ENCODE results near the gene ACKR4.
"Not testable (repeated sequence)": the region's sequence is repeated elsewhere in the genome, so short reads cannot be mapped to it uniquely, and the experiment has no call there.

Gene ACKR4

GRCh38 chr3:132596816-132597433 lies at the start of gene ACKR4:
Gene ACKR4 (plus strand): TSS chr3:132597270. CDS start chr3:132600398, 3,128 bp downstream.
- DNase-seq: peak; percentile 41
- in situ Hi-C loops (cut with HindIII; ENCODE audit: low pct_ligation_motif_present, low pct_unique_long_range_greater_than_20kb, low sequenced_read_pairs): no loop called here

GRCh38 chr3:132549169-132549568 lies 47.9 kb upstream of the ACKR4 start:
- no peak for DNase-seq
- in situ Hi-C loops (cut with HindIII; ENCODE audit: low pct_ligation_motif_present, low pct_unique_long_range_greater_than_20kb, low sequenced_read_pairs): loop anchor here (25.0 kb wide), 1 partner anchor 88 kb away; no protein-coding TSS in a partner anchor

DNA sequence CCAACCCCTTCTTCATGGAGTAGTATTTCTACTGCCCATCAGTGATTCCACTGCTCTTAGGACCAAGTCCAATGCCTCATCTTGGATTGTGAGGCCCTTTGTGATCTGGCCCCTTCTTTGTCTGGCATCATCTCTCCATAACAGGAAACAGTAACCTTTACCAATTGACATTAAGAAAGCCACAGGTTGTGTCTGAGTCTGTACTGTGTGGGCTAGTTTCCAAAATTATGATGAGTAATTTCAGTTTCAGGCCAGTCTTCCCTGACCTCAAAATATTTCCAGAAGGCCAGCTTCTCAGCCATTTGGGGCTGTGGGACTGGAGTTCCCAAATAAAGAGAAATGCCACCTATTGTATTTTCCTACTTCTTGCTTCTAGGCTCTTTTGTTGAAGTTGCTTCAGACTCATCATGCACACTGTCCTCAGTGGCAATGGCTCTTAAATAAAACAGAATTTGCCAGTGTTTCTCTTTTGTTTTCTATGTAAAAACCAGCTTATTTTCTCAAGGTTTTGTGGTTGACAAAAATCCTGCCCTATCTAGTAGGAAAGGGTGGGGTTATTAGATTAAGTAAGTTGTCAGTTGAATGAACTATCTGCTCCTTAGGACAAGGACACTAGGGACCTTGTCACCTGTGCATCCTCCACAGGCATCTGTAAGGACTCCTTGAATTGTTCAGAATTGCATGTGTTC lies 47.0 kb upstream of the ACKR4 start:
- DNase-seq: no peak
- in situ Hi-C loops (cut with HindIII; ENCODE audit: low pct_ligation_motif_present, low pct_unique_long_range_greater_than_20kb, low sequenced_read_pairs): loop anchor here (25.0 kb wide), 1 partner anchor 87 kb away; no protein-coding TSS in a partner anchor

- DNase-seq: no peak
- in situ Hi-C loops (cut with HindIII; ENCODE audit: low pct_ligation_motif_present, low pct_unique_long_range_greater_than_20kb, low sequenced_read_pairs): no loop called here
These were observed 46.3 kb upstream of the ACKR4 start for GRCh38 chr3:132550579-132551305.

GRCh38 chr3:132553826-132554225 lies 43.2 kb upstream of the ACKR4 start:
- DNase-seq: no peak
- in situ Hi-C loops (cut with HindIII; ENCODE audit: low pct_ligation_motif_present, low pct_unique_long_range_greater_than_20kb, low sequenced_read_pairs): no loop called here

DNA sequence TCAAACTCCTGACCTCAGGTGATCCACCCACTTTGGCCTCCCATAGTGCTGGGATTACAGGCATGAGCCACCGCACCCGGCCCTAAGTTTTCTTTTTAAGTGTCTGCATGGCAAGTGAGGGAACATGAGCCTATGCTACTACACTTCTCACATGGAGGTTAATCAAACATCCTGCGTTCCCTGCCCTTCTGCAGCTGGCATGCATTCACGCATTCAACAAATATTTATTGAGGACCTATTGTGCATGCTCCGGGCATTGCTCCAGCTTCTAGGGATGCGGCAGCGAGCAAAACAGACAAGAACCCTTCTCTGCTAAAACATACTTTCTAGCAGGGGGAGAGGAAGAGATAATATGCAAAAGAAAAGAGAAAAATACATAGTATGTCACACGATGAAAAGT lies 42.6 kb upstream of the ACKR4 start:
- no peak for DNase-seq
- in situ Hi-C loops (cut with HindIII; ENCODE audit: low pct_ligation_motif_present, low pct_unique_long_range_greater_than_20kb, low sequenced_read_pairs): no loop called here

GRCh38 chr3:132555306-132556035 lies 41.6 kb upstream of the ACKR4 start:
- DNase-seq: no peak
- in situ Hi-C loops (cut with HindIII; ENCODE audit: low pct_ligation_motif_present, low pct_unique_long_range_greater_than_20kb, low sequenced_read_pairs): no loop called here

- DNase-seq; in situ Hi-C loops (cut with HindIII; ENCODE audit: low pct_ligation_motif_present, low pct_unique_long_range_greater_than_20kb, low sequenced_read_pairs): not testable (repeated sequence)
These were observed 41.1 kb upstream of the ACKR4 start for GRCh38 chr3:132556036-132556386.

GRCh38 chr3:132556508-132557159 lies 40.4 kb upstream of the ACKR4 start:
- no peak for DNase-seq
- in situ Hi-C loops (cut with HindIII; ENCODE audit: low pct_ligation_motif_present, low pct_unique_long_range_greater_than_20kb, low sequenced_read_pairs): no loop called here

- no peak for DNase-seq
- in situ Hi-C loops (cut with HindIII; ENCODE audit: low pct_ligation_motif_present, low pct_unique_long_range_greater_than_20kb, low sequenced_read_pairs): no loop called here
These were observed 36.1 kb upstream of the ACKR4 start for GRCh38 chr3:132561003-132561402.

- in situ Hi-C loops (cut with HindIII; ENCODE audit: low pct_ligation_motif_present, low pct_unique_long_range_greater_than_20kb, low sequenced_read_pairs): no loop called here
- no peak for DNase-seq
These were observed 33.5 kb upstream of the ACKR4 start for GRCh38 chr3:132563420-132564069.

DNA sequence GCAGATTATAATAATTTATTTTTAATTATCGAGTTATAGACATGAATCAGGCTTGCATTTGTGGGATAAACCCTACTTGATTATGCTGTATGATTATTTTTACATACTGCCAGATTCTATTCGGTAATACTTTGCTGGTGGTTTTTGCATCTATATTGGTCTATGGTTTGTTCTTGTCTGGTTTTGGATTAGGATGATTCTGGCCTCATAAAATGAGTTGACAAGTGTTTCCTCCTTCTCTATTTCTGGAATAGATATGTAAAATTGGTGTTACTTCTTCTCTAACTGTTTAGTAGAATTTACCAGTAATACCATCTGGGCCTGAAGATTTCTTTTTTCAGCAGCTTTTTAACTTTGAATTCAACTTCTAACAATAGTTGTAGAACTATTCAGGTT lies 33.0 kb upstream of the ACKR4 start:
- in situ Hi-C loops (cut with HindIII; ENCODE audit: low pct_ligation_motif_present, low pct_unique_long_range_greater_than_20kb, low sequenced_read_pairs): no loop called here
- no peak for DNase-seq

DNA sequence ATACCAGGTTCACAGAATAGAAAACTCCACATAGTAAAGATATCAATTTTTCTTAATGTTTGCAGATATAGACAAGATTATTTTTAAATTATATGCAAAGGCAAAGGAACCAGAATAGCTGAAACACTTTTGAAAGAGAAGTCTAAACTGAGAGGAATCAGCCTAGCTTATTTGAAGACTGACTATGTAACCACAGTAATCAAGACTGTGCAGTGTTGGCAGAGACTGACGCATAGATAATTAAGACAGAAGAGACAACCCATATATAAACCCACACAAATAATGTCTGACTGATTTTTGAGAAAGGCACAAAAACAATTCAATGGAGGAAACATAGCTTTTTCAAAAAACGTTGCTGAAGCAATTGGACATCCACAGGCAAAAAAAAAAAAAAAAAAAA lies 28.6 kb upstream of the ACKR4 start:
- no peak for DNase-seq
- in situ Hi-C loops (cut with HindIII; ENCODE audit: low pct_ligation_motif_present, low pct_unique_long_range_greater_than_20kb, low sequenced_read_pairs): no loop called here

- in situ Hi-C loops (cut with HindIII; ENCODE audit: low pct_ligation_motif_present, low pct_unique_long_range_greater_than_20kb, low sequenced_read_pairs): no loop called here
These were observed 27.9 kb upstream of the ACKR4 start for GRCh38 chr3:132569153-132569552.

GRCh38 chr3:132569580-132569979 lies 27.5 kb upstream of the ACKR4 start:
- DNase-seq: no peak
- in situ Hi-C loops (cut with HindIII; ENCODE audit: low pct_ligation_motif_present, low pct_unique_long_range_greater_than_20kb, low sequenced_read_pairs): no loop called here

More at GRCh38 chr3:132569153-132569552, 27.9 kb upstream of the ACKR4 start:
- no peak for DNase-seq

DNA sequence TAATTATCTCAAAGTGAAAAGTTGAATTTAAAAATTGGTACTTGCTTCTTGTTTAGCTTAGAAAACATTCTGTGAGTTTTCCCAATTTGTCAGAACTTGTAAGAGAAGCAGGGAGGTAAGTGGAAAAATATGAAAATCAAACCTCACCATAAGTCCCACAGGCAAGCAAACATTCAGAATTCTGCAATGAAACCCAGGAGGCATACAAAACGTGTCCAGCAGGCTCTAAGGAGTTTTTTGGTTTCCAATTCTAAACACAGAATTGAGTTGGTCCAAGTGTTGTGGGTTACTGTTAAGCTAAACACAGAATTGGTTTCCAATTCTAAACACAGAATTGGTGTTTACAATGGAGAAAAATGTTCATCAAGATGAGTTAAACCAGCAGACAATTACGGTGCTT lies 27.1 kb upstream of the ACKR4 start:
- in situ Hi-C loops (cut with HindIII; ENCODE audit: low pct_ligation_motif_present, low pct_unique_long_range_greater_than_20kb, low sequenced_read_pairs): no loop called here
- DNase-seq: no peak

DNA sequence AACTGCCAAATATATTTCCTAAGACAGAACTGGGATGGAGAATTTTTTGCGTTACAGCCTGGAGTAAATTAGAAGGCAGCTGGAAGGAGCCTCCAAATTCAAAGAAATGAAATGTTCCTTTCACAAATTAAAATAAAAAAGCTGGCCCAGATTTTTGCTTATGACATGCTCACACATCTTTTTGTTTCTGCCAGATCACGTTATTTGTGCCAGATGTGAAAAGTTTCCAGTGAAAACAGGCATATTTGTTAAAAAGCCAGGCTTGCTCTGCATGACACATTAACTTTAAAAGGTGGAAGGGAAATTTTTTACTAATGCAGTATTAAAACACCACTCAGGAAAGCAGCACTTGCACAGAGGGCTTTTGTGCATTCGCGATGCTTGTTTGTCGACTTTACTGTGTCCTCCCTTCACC lies 23.3 kb upstream of the ACKR4 start:
- DNase-seq: no peak
- in situ Hi-C loops (cut with HindIII; ENCODE audit: low pct_ligation_motif_present, low pct_unique_long_range_greater_than_20kb, low sequenced_read_pairs): no loop called here

GRCh38 chr3:132587401-132587800 lies 9.7 kb upstream of the ACKR4 start:
- in situ Hi-C loops (cut with HindIII; ENCODE audit: low pct_ligation_motif_present, low pct_unique_long_range_greater_than_20kb, low sequenced_read_pairs): no loop called here
- DNase-seq: no peak
